AG10803 (cell line): Measurements from ENCODE around the gene HAL.

ENCODE experiments used
- DNase-seq: peaks from one replicate; pipeline ENCODE4 v3.0.0; 2010; ENCODE audit warnings: low read depth
- H3K4me3 ChIP-seq: 2 replicates; pipeline ENCODE4 v1.5.1; 2011; ENCODE audit warnings: mild to moderate bottlenecking, low read length, control low read depth
- CTCF ChIP-seq: conservative IDR thresholded peaks from 2 replicates; pipeline ENCODE4 v1.5.1; 2011; ENCODE audit warnings: mild to moderate bottlenecking, low read length, control low read depth, inconsistent platforms

HAL gene

GRCh38 chr12:95966287-95966870 lies 29.8 kb downstream of the HAL start:
- TF ChIP-seq CTCF = no peak
- H3K4me3 ChIP-seq = no peak overlapping the region

GRCh38 chr12:95963096-95963495 lies 33.0 kb downstream of the HAL start:
- 0 out of 2 replicates have a peak, but pooled peaks have one; percentile 5 for TF ChIP-seq CTCF
- DNase-seq = no peak
- no peak overlapping the region for H3K4me3 ChIP-seq

More at GRCh38 chr12:95966287-95966870, 29.8 kb downstream of the HAL start:
- DNase-seq = no peak

GRCh38 chr12:95962222-95962621 lies 33.9 kb downstream of the HAL start:
- TF ChIP-seq CTCF = no peak
- DNase-seq = no peak
- no peak overlapping the region for H3K4me3 ChIP-seq

GRCh38 chr12:95960241-95960640 lies 35.9 kb downstream of the HAL start:
- no peak overlapping the region for H3K4me3 ChIP-seq
- no peak for TF ChIP-seq CTCF
- DNase-seq = no peak

- TF ChIP-seq CTCF = no peak; the same call in 1 of the 2 replicates
- no peak overlapping the region for H3K4me3 ChIP-seq
- DNase-seq = peak; percentile 10
Measured at GRCh38 chr12:95959107-95959506, 37.0 kb downstream of the HAL start.

- no peak for TF ChIP-seq CTCF
- H3K4me3 ChIP-seq = no peak overlapping the region
Measured at GRCh38 chr12:95956557-95957145, 39.5 kb downstream of the HAL start.

GRCh38 chr12:95955549-95956159 lies 40.5 kb downstream of the HAL start:
- no peak overlapping the region for H3K4me3 ChIP-seq
- DNase-seq = no peak
- TF ChIP-seq CTCF = no peak

More at GRCh38 chr12:95956557-95957145, 39.5 kb downstream of the HAL start:
- DNase-seq = no peak
